ENCODE measurements around the gene SP2.

SP2 gene

DNA sequence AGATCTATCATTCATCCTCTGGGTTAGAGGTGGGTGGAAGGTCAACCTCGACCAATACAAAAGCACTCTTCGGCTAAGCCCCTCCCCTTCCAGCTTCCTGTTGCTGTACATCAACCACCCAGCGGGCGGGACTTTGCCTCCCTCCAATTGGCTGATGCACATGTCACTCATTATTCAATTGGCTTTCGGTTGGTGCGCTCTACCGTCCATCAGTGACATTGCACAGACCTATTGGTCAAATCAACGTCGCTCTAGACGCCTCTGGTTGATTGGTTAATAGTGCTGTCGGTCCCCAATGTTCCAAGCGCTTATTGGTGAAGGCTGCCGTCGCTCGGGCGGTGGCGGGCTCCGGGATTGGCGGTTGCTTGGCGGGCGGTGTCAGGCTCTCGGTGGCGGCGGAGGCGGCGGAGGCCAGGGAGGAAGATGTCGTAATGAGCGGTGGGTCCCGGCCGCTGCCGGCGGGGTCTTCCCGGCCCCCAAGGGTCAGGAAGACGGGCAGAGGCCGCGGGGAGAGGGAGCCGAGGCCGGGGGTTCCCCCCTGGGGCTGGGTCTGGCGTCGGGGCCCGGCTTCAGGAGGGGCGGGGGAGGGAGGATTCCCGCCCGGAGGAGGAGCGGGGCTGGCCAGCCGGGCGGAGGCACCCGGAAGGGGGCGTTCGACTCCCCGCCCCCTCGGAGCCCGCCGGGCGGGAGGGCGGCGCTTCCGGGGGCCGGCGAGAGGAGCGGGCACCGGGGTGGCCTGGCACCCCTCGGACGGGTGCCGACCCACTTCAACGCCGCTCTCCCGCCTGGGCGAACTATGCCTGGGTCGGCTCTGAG, at the start of gene SP2:
Gene SP2, plus strand, starts transcription at position 381 of the 816 bp plus-strand sequence. Its CDS starts 51 bp downstream, at position 432.
- no peaks in the 10 kb centered on the region for H3K9me3 ChIP-seq
- peak within 1 kb of the TSS; percentile 97 for H3K4me2 ChIP-seq
- peaks cover 18% of the 10 kb centered on the region; the same call in 1 of the 2 replicates for H4K20me1 ChIP-seq
- 0 out of 2 replicates have a peak, but pooled peaks cover 3% of the 10 kb centered on the region for H3K36me3 ChIP-seq
- H3K4me1 ChIP-seq: peaks cover 58% of the 10 kb centered on the region
- peak within 1 kb of the TSS; percentile 96 for H3K9ac ChIP-seq
- H3K4me3 ChIP-seq: peak within 1 kb of the TSS; percentile 74
- peak within 1 kb of the TSS; percentile 98 for H3K27ac ChIP-seq
- TF ChIP-seq Cebpa-rat (IDR thresholded peaks at IDR 0.05): peak; percentile 59; the same call in 1 of the 2 replicates
- no peaks in the 10 kb centered on the region for H3K27me3 ChIP-seq

DNA sequence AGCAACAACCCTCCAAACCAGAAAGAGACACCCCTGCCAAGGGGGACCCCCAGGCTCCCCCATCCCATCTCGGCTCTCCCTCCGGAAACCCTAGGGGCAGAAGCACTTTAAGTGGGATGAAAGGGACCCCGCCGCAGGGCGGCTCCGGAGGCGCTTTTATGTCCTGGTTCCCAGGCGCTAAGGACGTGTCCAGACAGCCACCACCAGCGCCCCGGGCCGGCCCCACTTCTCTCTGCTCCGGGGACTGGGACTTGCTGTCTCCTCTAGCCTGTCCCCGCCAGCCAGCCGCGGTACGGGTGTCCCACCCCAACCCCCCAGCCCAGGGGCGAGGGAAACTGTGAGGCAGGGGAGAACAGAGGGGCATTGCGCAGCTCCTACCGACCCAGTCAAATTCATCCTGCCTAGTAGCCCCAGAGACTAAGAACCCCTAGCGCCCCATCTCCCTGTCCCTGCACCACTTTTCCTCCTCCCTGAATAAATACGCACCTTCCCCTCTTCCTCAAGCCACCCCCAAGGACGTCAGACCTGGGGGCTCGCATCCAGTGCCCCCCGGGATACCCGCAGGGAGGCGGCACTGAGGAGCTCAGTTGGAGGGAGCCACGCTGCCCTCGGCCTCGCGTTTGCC, 49.2 kb upstream of the SP2 start:
- TF ChIP-seq Cebpa-rat (IDR thresholded peaks at IDR 0.05): no peak
- no peak overlapping the region for H3K27ac ChIP-seq
- H3K4me2 ChIP-seq: no peak overlapping the region
- no peaks in the 10 kb centered on the region for H3K36me3 ChIP-seq
- no peaks in the 10 kb centered on the region for H3K9me3 ChIP-seq
- no peak overlapping the region for H3K4me3 ChIP-seq
- peaks cover 81% of the 10 kb centered on the region for H3K27me3 ChIP-seq
- no peak overlapping the region for H3K9ac ChIP-seq
- H4K20me1 ChIP-seq: peaks cover 42% of the 10 kb centered on the region
- peaks cover 15% of the 10 kb centered on the region for H3K4me1 ChIP-seq

DNA sequence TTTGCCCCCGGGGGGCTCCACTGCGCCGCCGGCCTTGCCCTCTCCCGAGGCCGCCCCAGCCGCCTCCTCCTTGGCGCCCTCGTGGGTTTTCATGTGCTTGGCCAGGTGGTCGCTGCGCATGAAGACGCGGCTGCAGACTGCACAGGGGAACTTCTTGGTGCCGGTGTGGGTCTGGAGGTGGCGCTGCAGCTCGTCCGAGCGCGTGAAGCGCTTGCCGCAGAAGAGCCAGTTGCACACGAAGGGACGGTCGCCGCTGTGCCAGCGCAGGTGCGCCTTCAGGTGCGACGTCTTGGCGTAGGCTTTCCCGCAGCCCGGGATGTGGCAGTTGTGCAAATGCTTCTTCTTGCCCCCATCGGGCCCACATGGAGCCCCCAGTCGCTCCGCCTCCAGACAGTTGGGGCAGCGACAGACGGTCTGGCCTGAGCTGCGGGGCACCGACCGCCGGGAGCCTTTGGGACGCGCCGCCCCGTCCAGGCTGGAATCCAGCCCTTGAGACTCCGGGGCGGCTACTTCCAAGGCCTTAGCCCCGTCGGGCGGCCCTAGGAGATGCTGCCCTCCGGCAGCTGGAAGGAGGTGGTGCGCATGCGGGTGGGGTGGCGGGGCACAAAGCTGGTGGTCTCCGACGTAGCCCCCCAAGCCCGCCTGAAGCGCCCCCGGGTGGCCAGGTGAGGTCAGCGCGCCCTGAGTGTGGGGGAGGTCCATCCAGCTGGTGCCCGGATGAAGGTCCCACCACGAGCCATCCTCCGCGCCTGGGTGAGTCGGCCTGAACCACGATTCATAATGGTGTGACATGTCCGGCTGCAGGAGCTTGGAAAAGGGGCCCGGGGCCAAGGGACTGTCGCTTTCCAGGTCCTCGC, 48.5 kb upstream of the SP2 start:
- no peak overlapping the region for H3K9ac ChIP-seq
- peaks cover 46% of the 10 kb centered on the region for H4K20me1 ChIP-seq
- H3K36me3 ChIP-seq: no peaks in the 10 kb centered on the region
- H3K4me1 ChIP-seq: peaks cover 10% of the 10 kb centered on the region
- H3K27me3 ChIP-seq: peaks cover 89% of the 10 kb centered on the region
- no peak for TF ChIP-seq Cebpa-rat (IDR thresholded peaks at IDR 0.05)
- no peak overlapping the region for H3K27ac ChIP-seq
- no peaks in the 10 kb centered on the region for H3K9me3 ChIP-seq
- no peak overlapping the region for H3K4me3 ChIP-seq
- no peak overlapping the region for H3K4me2 ChIP-seq

- peaks cover 5% of the 10 kb centered on the region for H3K4me1 ChIP-seq
- H3K27ac ChIP-seq: no peak overlapping the region
- no peak overlapping the region for H3K9ac ChIP-seq
- no peak overlapping the region for H3K4me2 ChIP-seq
- peaks cover 94% of the 10 kb centered on the region for H3K27me3 ChIP-seq
- no peaks in the 10 kb centered on the region for H3K9me3 ChIP-seq
- peaks cover 46% of the 10 kb centered on the region for H4K20me1 ChIP-seq
- no peak for TF ChIP-seq Cebpa-rat (IDR thresholded peaks at IDR 0.05)
- H3K36me3 ChIP-seq: no peaks in the 10 kb centered on the region
- H3K4me3 ChIP-seq: no peak overlapping the region
Observed at GRCh38 chr17:47848198-47848513, 47.9 kb upstream of the SP2 start.

DNA sequence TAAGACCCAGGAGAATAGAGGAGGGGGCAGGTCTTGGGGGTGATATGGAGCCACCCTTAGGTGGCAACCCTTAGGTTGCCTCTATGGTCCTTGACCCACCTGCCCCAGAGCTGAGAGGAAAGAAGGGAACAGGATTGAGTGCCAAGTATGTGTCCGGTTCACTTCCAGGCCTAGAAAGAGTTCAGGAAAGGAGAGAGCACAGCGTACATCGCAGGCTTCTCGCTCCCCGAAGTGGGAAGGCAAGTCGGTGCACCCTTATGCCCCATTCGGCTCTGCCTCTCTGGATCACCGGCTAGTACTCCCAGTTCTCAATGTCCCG, 45.7 kb upstream of the SP2 start:
- Histone ChIP-seq H3K9ac (no peak overlapping the region), H3K4me2 (no peak overlapping the region), H3K9me3 (no peaks in the 10 kb centered on the region), H3K27me3 (peaks cover 100% of the 10 kb centered on the region), H3K36me3 (no peaks in the 10 kb centered on the region), H4K20me1 (peaks cover 49% of the 10 kb centered on the region), H3K27ac (no peak overlapping the region), H3K4me3 (no peak overlapping the region), H3K4me1 (no peaks in the 10 kb centered on the region)
- no peak for TF ChIP-seq Cebpa-rat (IDR thresholded peaks at IDR 0.05)

GRCh38 chr17:47850692-47851573, 45.1 kb upstream of the SP2 start, which contains the start of gene SP6:
TSS of gene SP6 (minus strand) at chr17:47851163. CDS start at chr17:47848429, 2,734 bp downstream.
- peak within 1 kb of the TSS; percentile 22; the same call in 1 of the 2 replicates for H3K4me2 ChIP-seq
- no peak for TF ChIP-seq Cebpa-rat (IDR thresholded peaks at IDR 0.05)
- H3K4me1 ChIP-seq: no peaks in the 10 kb centered on the region
- no peaks in the 10 kb centered on the region for H3K9me3 ChIP-seq
- H4K20me1 ChIP-seq: peaks cover 51% of the 10 kb centered on the region
- no peak within 1 kb of the TSS for H3K27ac ChIP-seq
- H3K27me3 ChIP-seq: peaks cover 100% of the 10 kb centered on the region
- no peak within 1 kb of the TSS for H3K9ac ChIP-seq
- no peaks in the 10 kb centered on the region for H3K36me3 ChIP-seq
- no peak within 1 kb of the TSS for H3K4me3 ChIP-seq

DNA sequence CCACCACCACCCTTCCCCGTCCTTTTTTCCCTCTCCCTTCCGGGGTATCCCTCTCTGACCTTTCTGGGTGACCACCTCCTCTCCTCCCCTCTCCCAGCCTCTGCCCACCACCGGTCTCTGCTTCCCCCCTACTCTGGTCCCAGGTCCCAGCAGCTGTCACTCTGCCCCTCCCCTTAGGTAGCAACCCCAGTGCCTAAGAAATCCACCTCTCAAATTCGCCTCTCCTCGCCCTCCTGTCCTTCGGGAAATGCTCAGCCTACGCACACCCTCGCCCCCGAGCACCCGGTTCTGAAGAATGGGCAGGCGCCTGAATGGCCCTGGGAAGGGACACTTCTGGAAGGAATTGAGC, 44.3 kb upstream of the SP2 start:
- Histone ChIP-seq H3K4me3 (no peak overlapping the region), H3K27me3 (peaks cover 100% of the 10 kb centered on the region), H3K9ac (no peak overlapping the region), H3K9me3 (no peaks in the 10 kb centered on the region), H3K36me3 (no peaks in the 10 kb centered on the region), H3K4me1 (no peaks in the 10 kb centered on the region), H3K27ac (no peak overlapping the region), H3K4me2 (no peak overlapping the region), H4K20me1 (peaks cover 43% of the 10 kb centered on the region)
- no peak for TF ChIP-seq Cebpa-rat (IDR thresholded peaks at IDR 0.05)

- H3K27me3 ChIP-seq: peaks cover 100% of the 10 kb centered on the region
- no peak overlapping the region for H3K4me3 ChIP-seq
- no peaks in the 10 kb centered on the region for H3K9me3 ChIP-seq
- H4K20me1 ChIP-seq: peaks cover 37% of the 10 kb centered on the region
- no peak overlapping the region for H3K27ac ChIP-seq
- no peaks in the 10 kb centered on the region for H3K4me1 ChIP-seq
- no peaks in the 10 kb centered on the region for H3K36me3 ChIP-seq
- no peak overlapping the region for H3K9ac ChIP-seq
- no peak for TF ChIP-seq Cebpa-rat (IDR thresholded peaks at IDR 0.05)
- no peak overlapping the region for H3K4me2 ChIP-seq
Observed at GRCh38 chr17:47852113-47852949, 43.7 kb upstream of the SP2 start.
